ENCODE data around the gene ATP8A2. TPM values are rescaled to one million over a fixed set of nuclear protein-coding genes. Genes with fewer than 3 reads are reported as not detected.
A peak's percentile ranks its signal among the peaks of the same experiment; 100 is the strongest.

ATP8A2 gene
- total RNA-seq, 2 donors from 2014 or later: 1.6 to 2.9 TPM

DNA sequence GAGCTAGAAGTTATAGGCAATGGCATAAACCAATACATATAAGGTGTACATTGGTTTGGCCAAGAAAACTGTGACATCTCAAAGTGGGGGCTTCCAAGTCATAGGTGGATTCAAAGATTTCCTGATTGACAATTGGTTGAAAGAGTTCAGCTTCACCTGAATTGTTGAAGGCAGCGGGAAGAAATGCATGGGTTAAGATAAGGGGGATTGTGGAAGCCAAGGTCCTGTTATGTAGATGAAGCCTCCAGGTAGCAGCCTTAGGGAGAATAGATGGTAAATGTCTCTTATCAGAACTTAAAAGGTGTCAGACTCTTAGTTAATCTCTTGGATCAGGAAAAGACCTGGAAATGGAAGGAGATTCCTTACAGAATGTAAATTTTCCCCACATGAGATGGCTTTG, 26.0 kb downstream of the ATP8A2 start:
- Histone ChIP-seq H3K27me3 (ENCODE audit: control insufficient read depth, insufficient read depth, low read length, poor library complexity, severe bottlenecking) (no peaks in the 10 kb centered on the region), H3K4me3 (ENCODE audit: low read length) (peak overlapping the region; percentile 64), H3K36me3 (ENCODE audit: control insufficient read depth, insufficient read depth, low read length) (no peaks in the 10 kb centered on the region), H3K9ac (ENCODE audit: extremely low read depth, low read length, poor library complexity, severe bottlenecking) (no peak overlapping the region), H3K27ac (ENCODE audit: low read depth, low read length) (no peak overlapping the region), H3K4me1 (ENCODE audit: control insufficient read depth, insufficient read depth, low read length) (peaks cover 9% of the 10 kb centered on the region), H3K9me3 (ENCODE audit: control insufficient read depth, low read length) (peaks cover 57% of the 10 kb centered on the region)
- Mint-ChIP-seq H3K9me3 (peaks cover 50% of the 10 kb centered on the region), H3K36me3 (ENCODE audit: low read depth) (peaks cover 5% of the 10 kb centered on the region), H3K27ac (peak overlapping the region; percentile 31), H3K4me1 (peaks cover 13% of the 10 kb centered on the region), H3K27me3 (ENCODE audit: insufficient read depth) (no peaks in the 10 kb centered on the region), H3K4me3 (no peak overlapping the region)
- WGBS, 2 experiments (ENCODE audit: insufficient coverage in 1 of 2, insufficient read length in 1 of 2): 30 to 45% methylated on average over 1 of the region's 1 CpG
- TF ChIP-seq, protein P1, sequence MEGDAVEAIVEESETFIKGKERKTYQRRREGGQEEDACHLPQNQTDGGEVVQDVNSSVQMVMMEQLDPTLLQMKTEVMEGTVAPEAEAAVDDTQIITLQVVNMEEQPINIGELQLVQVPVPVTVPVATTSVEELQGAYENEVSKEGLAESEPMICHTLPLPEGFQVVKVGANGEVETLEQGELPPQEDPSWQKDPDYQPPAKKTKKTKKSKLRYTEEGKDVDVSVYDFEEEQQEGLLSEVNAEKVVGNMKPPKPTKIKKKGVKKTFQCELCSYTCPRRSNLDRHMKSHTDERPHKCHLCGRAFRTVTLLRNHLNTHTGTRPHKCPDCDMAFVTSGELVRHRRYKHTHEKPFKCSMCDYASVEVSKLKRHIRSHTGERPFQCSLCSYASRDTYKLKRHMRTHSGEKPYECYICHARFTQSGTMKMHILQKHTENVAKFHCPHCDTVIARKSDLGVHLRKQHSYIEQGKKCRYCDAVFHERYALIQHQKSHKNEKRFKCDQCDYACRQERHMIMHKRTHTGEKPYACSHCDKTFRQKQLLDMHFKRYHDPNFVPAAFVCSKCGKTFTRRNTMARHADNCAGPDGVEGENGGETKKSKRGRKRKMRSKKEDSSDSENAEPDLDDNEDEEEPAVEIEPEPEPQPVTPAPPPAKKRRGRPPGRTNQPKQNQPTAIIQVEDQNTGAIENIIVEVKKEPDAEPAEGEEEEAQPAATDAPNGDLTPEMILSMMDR (conservative IDR thresholded peaks at IDR 0.05): no peak
- peak; percentile 62 for DNase-seq

GRCh38 chr13:25400925-25401324, 29.2 kb downstream of the ATP8A2 start:
- Histone ChIP-seq H3K9me3 (ENCODE audit: control insufficient read depth, low read length) (peaks cover 48% of the 10 kb centered on the region), H3K9ac (ENCODE audit: extremely low read depth, low read length, poor library complexity, severe bottlenecking) (no peak overlapping the region), H3K27ac (ENCODE audit: low read depth, low read length) (no peak overlapping the region), H3K27me3 (ENCODE audit: control insufficient read depth, insufficient read depth, low read length, poor library complexity, severe bottlenecking) (no peaks in the 10 kb centered on the region), H3K4me3 (ENCODE audit: low read length) (peak overlapping the region; percentile 54), H3K4me1 (ENCODE audit: control insufficient read depth, insufficient read depth, low read length) (peaks cover 9% of the 10 kb centered on the region), H3K36me3 (ENCODE audit: control insufficient read depth, insufficient read depth, low read length) (no peaks in the 10 kb centered on the region)
- TF ChIP-seq, protein P1 (conservative IDR thresholded peaks at IDR 0.05): no peak
- peaks cover 40% of the 10 kb centered on the region for H3K9me3 Mint-ChIP-seq
- peaks cover 5% of the 10 kb centered on the region for H3K36me3 Mint-ChIP-seq (ENCODE audit: low read depth)
- no peak for DNase-seq
- peaks cover 8% of the 10 kb centered on the region for H3K27me3 Mint-ChIP-seq (ENCODE audit: insufficient read depth)
- H3K27ac Mint-ChIP-seq: no peak overlapping the region
- H3K4me3 Mint-ChIP-seq: no peak overlapping the region
- H3K4me1 Mint-ChIP-seq: peaks cover 21% of the 10 kb centered on the region
- whole genome bisulfite sequencing, 2 experiments (ENCODE audit: insufficient coverage in 1 of 2, insufficient read length in 1 of 2): 95% methylated on average over 6 of the region's 6 CpGs; no CpG with 5 or more reads in 1 of the 2 experiments

DNA sequence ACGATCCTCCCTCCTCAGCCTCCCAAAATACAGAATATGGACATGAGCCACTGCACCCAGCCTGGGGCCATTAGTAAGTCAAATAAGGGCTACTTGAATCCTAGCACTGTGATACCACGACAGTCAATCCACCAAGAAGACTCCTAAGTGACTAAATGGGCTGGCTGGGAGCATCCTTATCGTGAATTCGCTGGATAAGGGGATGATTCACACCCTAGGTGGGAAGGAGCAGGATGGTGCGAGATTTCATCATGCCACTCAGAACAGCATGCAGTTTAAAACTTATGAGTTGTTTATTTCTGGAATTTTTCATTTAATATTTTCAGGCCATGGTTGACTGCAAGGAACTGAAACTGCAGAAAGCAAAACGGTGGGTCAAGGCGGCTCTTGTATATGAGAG, 30.2 kb downstream of the ATP8A2 start:
- Mint-ChIP-seq H3K9me3 (peaks cover 31% of the 10 kb centered on the region), H3K4me3 (no peak overlapping the region), H3K4me1 (peaks cover 21% of the 10 kb centered on the region), H3K36me3 (ENCODE audit: low read depth) (peaks cover 2% of the 10 kb centered on the region), H3K27me3 (ENCODE audit: insufficient read depth) (peaks cover 8% of the 10 kb centered on the region), H3K27ac (no peak overlapping the region)
- WGBS, 2 experiments (ENCODE audit: insufficient coverage in 1 of 2, insufficient read length in 1 of 2): 85 to 88% methylated on average over 7 of the region's 7 CpGs
- H3K4me3 ChIP-seq (ENCODE audit: low read length): no peak overlapping the region
- H3K4me1 ChIP-seq (ENCODE audit: control insufficient read depth, insufficient read depth, low read length): peaks cover 6% of the 10 kb centered on the region
- no peak overlapping the region for H3K27ac ChIP-seq (ENCODE audit: low read depth, low read length)
- no peak overlapping the region for H3K9ac ChIP-seq (ENCODE audit: extremely low read depth, low read length, poor library complexity, severe bottlenecking)
- H3K36me3 ChIP-seq (ENCODE audit: control insufficient read depth, insufficient read depth, low read length): no peaks in the 10 kb centered on the region
- peaks cover 38% of the 10 kb centered on the region for H3K9me3 ChIP-seq (ENCODE audit: control insufficient read depth, low read length)
- TF ChIP-seq, protein P1 (conservative IDR thresholded peaks at IDR 0.05): no peak
- no peak for DNase-seq
- H3K27me3 ChIP-seq (ENCODE audit: control insufficient read depth, insufficient read depth, low read length, poor library complexity, severe bottlenecking): no peaks in the 10 kb centered on the region

Data from endodermal cell (in vitro differentiated cells).